Liver (tissue), 9 donors: ENCODE results near the gene CITED4. TPM values are rescaled to one million over a fixed set of nuclear protein-coding genes. Genes with fewer than 3 reads are reported as not detected.

Experiments used
- DNase-seq: peaks from one replicate; pipeline ENCODE4 v3.0.0-alpha.2; 2017; ENCODE audit warnings: low spot score
- H3K27ac ChIP-seq, 2 donors: one replicate each; pipeline ENCODE4 v1.7.0; 2013; ENCODE audit warnings: inconsistent platforms in 2 of 2, low read length in 2 of 2, control low read depth in 1 of 2, low read depth in 1 of 2, mild to moderate bottlenecking in 1 of 2
- H3K27me3 ChIP-seq, 4 donors: one replicate each; pipeline versions ENCODE4 v1.6.1 to v1.7.0; 2013; ENCODE audit warnings: low read length in 3 of 4, inconsistent platforms in 1 of 4, mild to moderate bottlenecking in 1 of 4, moderate library complexity in 1 of 4; ENCODE audit not compliant: control insufficient read depth in 4 of 4, insufficient read depth in 4 of 4
- H3K36me3 ChIP-seq, 4 donors: one replicate each; pipeline versions ENCODE4 v1.6.1 to v1.7.0; 2013; ENCODE audit warnings: low read length in 3 of 4, mild to moderate bottlenecking in 3 of 4, low read depth in 1 of 4, moderate library complexity in 1 of 4; ENCODE audit not compliant: control insufficient read depth in 4 of 4, insufficient read depth in 3 of 4
- H3K4me1 ChIP-seq, 4 donors: one replicate each; pipeline versions ENCODE4 v1.6.1 to v1.7.0; 2013; ENCODE audit warnings: low read length in 3 of 4, mild to moderate bottlenecking in 3 of 4, moderate library complexity in 1 of 4; ENCODE audit not compliant: control insufficient read depth in 4 of 4, insufficient read depth in 4 of 4
- H3K4me3 ChIP-seq, 3 donors: one replicate each; pipeline versions ENCODE4 v1.6.1 to v1.7.0; 2013; ENCODE audit warnings: low read length in 3 of 3, control low read depth in 1 of 3, low read depth in 1 of 3, mild to moderate bottlenecking in 1 of 3
- H3K9ac ChIP-seq, 2 donors: one replicate each; pipeline ENCODE4 v1.7.0; 2013; ENCODE audit warnings: low read length in 2 of 2, mild to moderate bottlenecking in 2 of 2, moderate library complexity in 2 of 2, control low read depth in 1 of 2, low read depth in 1 of 2
- H3K9me3 ChIP-seq, 4 donors: one replicate each; pipeline versions ENCODE4 v1.6.1 to v1.7.0; 2013; ENCODE audit warnings: low read length in 3 of 4; ENCODE audit not compliant: control insufficient read depth in 4 of 4
- ATF3 ChIP-seq: IDR thresholded peaks from 2 replicates; pipeline ENCODE4 v1.6.1; 2016; ENCODE audit warnings: antibody characterized with exemption
- EGR1 ChIP-seq, 2 donors: IDR thresholded peaks; 2 replicates each; pipeline ENCODE4 v1.6.1; 2016 to 2018; ENCODE audit warnings: antibody characterized with exemption in 2 of 2, low read depth in 2 of 2
- FOXA1 ChIP-seq: IDR thresholded peaks from 2 replicates; pipeline ENCODE4 v1.6.1; 2016; ENCODE audit warnings: antibody characterized with exemption
- FOXA2 ChIP-seq: IDR thresholded peaks from 2 replicates; pipeline ENCODE4 v1.6.1; 2016; ENCODE audit warnings: antibody characterized with exemption
- GABPA ChIP-seq, 2 donors: IDR thresholded peaks in 1 of 2; conservative IDR thresholded peaks in 1 of 2; 2 replicates each; pipeline ENCODE4 v1.6.1; 2016; ENCODE audit warnings: antibody characterized with exemption in 2 of 2, mild to moderate bottlenecking in 1 of 2, moderate library complexity in 1 of 2
- HNF4A ChIP-seq, 2 donors: conservative IDR thresholded peaks; 2 replicates each; pipeline ENCODE4 v1.6.1; 2016; ENCODE audit warnings: antibody characterized with exemption in 2 of 2, mild to moderate bottlenecking in 2 of 2
- HNF4G ChIP-seq: IDR thresholded peaks from 2 replicates; pipeline ENCODE4 v1.6.1; 2016; ENCODE audit warnings: antibody characterized with exemption
- JUND ChIP-seq, 2 donors: IDR thresholded peaks; 2 replicates each; pipeline ENCODE4 v1.6.1; 2016; ENCODE audit warnings: antibody characterized with exemption in 2 of 2
- MAX ChIP-seq: IDR thresholded peaks from 2 replicates; pipeline ENCODE4 v1.6.1; 2016; ENCODE audit warnings: antibody characterized with exemption
- NR2F2 ChIP-seq: IDR thresholded peaks from 2 replicates; pipeline ENCODE4 v1.6.1; 2016; ENCODE audit warnings: antibody characterized with exemption
- RAD21 ChIP-seq, 2 donors: IDR thresholded peaks; 2 replicates each; pipeline ENCODE4 v1.6.1; 2016; ENCODE audit warnings: antibody characterized with exemption in 2 of 2, mild to moderate bottlenecking in 2 of 2
- RXRA ChIP-seq, 2 donors: IDR thresholded peaks; 2 replicates each; pipeline ENCODE4 v1.6.1; 2017 to 2018; ENCODE audit warnings: antibody characterized with exemption in 2 of 2, mild to moderate bottlenecking in 1 of 2
- SP1 ChIP-seq: IDR thresholded peaks from 2 replicates; pipeline ENCODE4 v1.6.1; 2018; ENCODE audit warnings: antibody characterized with exemption, mild to moderate bottlenecking
- TAF1 ChIP-seq: conservative IDR thresholded peaks from 2 replicates; pipeline ENCODE4 v1.6.1; 2016; ENCODE audit warnings: antibody characterized with exemption, mild to moderate bottlenecking
- YY1 ChIP-seq: IDR thresholded peaks from 2 replicates; pipeline ENCODE4 v1.6.1; 2016; ENCODE audit warnings: antibody characterized with exemption, mild to moderate bottlenecking
- ZBTB33 ChIP-seq: IDR thresholded peaks from 2 replicates; pipeline ENCODE4 v1.6.1; 2016; ENCODE audit warnings: antibody characterized with exemption
- WGBS: extraction: QIAGEN DNeasy Blood & Tissue Kit; methylation state at CpG from one replicate; pipeline ENCODE4 v1.1.7; 2013; 5-methylcytosine and 5-hydroxymethylcytosine counted together
- polyA plus RNA-seq, 2 donors: library from polyadenylated mRNA; stranded (reverse) in 1 of 2; unstranded in 1 of 2; fragments of 200-250 nt in 1 of 2; fragments of >200 nt in 1 of 2; fragmentation: Nextera tagmentation in 1 of 2; extraction: Ambion mirVana in 1 of 2; gene quantifications; one replicate each; pipeline versions ENCODE4 v1.2.1 to v1.2.3, GENCODE V29; 2013 to 2015
- total RNA-seq, 2 donors: library from RNA; depleted of rRNA; stranded (reverse); fragments of >200 nt; gene quantifications; one replicate each; pipeline ENCODE4 v1.2.3, GENCODE V29; 2014
- TF ChIP-seq, protein P1 (sequence below): IDR thresholded peaks from 2 replicates; pipeline ENCODE4 v1.6.1; 2016; ENCODE audit warnings: antibody characterized with exemption, mild to moderate bottlenecking
- TF ChIP-seq, protein P2 (sequence below): fragments of 150-350 bp; IDR thresholded peaks from 2 replicates; pipeline ENCODE4 v1.5.1; 2017; ENCODE audit warnings: improper control_type of control experiment, low read depth, low read length; ENCODE audit not compliant: missing input control
- donor health status: healthy.
- donor health status: healthy.
- donor health status: healthy.
- donor health status: healthy.
- donor health status: healthy.

Gene CITED4
- total and polyA plus RNA-seq, 4 donors, result 1.4 to 9.9 (median 5.2) TPM

DNA sequence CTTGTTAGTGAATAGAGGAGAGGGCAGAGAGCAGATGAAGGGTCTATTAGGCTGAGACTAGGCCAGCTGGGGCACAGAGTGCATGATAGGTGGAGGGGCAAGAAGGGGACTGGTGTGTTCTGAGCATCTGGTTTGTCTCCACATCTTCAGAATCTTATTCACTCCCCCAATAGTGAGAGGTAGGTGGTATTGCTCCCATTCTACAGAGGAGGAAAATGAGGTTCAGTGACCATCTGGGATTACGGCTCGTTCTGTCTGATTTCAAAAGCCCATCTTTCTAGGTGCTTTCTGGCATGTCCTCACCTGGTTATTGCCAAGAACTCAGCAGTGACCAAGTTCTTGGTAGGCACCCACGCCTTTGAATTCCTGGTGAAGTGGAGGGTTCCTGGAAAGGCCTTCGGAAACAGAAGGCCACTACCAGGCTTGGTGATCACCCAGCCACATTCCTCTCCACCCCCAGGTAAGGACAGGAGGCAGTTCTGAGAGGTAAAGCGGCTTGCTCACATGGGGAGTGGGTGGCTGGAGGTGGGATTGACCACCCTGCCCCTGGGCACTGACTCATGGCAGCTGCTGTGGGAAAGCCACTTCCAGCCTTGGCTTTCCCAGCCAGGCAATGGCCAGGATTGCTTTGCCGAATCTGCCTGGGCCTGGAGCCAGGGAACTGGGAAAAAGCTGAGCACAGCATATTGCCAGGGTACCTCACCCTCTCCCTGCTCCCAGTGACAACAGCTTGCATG lies 18.8 kb upstream of the CITED4 start:
- Histone ChIP-seq H3K4me1 (peaks cover 3 to 4% (median 4%) of the 10 kb centered on the region in 4 donors), H3K36me3 (no peaks in the 10 kb centered on the region), H3K9me3 (peaks cover 0 to 2% (median 0%) of the 10 kb centered on the region in 4 donors), H3K4me3 (no peak overlapping the region), H3K27me3 (no peaks in the 10 kb centered on the region), H3K27ac (no peak overlapping the region), H3K9ac (no peak overlapping the region)
- 77% methylated on average over 6 of the region's 6 CpGs for WGBS
- TF ChIP-seq, protein P1, sequence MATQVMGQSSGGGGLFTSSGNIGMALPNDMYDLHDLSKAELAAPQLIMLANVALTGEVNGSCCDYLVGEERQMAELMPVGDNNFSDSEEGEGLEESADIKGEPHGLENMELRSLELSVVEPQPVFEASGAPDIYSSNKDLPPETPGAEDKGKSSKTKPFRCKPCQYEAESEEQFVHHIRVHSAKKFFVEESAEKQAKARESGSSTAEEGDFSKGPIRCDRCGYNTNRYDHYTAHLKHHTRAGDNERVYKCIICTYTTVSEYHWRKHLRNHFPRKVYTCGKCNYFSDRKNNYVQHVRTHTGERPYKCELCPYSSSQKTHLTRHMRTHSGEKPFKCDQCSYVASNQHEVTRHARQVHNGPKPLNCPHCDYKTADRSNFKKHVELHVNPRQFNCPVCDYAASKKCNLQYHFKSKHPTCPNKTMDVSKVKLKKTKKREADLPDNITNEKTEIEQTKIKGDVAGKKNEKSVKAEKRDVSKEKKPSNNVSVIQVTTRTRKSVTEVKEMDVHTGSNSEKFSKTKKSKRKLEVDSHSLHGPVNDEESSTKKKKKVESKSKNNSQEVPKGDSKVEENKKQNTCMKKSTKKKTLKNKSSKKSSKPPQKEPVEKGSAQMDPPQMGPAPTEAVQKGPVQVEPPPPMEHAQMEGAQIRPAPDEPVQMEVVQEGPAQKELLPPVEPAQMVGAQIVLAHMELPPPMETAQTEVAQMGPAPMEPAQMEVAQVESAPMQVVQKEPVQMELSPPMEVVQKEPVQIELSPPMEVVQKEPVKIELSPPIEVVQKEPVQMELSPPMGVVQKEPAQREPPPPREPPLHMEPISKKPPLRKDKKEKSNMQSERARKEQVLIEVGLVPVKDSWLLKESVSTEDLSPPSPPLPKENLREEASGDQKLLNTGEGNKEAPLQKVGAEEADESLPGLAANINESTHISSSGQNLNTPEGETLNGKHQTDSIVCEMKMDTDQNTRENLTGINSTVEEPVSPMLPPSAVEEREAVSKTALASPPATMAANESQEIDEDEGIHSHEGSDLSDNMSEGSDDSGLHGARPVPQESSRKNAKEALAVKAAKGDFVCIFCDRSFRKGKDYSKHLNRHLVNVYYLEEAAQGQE, result no peak
- TF ChIP-seq ATF3, result no peak
- no peak for TF ChIP-seq HNF4G
- TF ChIP-seq RAD21 (IDR thresholded peaks at IDR 0.05), result no peak
- TF ChIP-seq FOXA1, result no peak
- DNase-seq, result no peak

GRCh38 chr1:40879482-40880175 lies 17.5 kb upstream of the CITED4 start:
- Histone ChIP-seq H3K9ac (no peak overlapping the region), H3K27me3 (no peaks in the 10 kb centered on the region), H3K36me3 (no peaks in the 10 kb centered on the region), H3K4me1 (peaks cover 3 to 8% (median 4%) of the 10 kb centered on the region in 4 donors), H3K27ac (no peak overlapping the region), H3K9me3 (peaks cover 0 to 2% (median 0%) of the 10 kb centered on the region in 4 donors), H3K4me3 (no peak overlapping the region)
- no peak for TF ChIP-seq MAX
- TF ChIP-seq EGR1 (IDR thresholded peaks at IDR 0.05; ENCODE audit: low read depth in 2 of 2), result no peak
- TF ChIP-seq NR2F2, result no peak
- TF ChIP-seq, protein P1, result no peak
- no peak for TF ChIP-seq ATF3
- TF ChIP-seq GABPA (IDR thresholded peaks at IDR 0.05 in 1 of 2, conservative IDR thresholded peaks at IDR 0.05 in 1 of 2), result no peak
- TF ChIP-seq RXRA (IDR thresholded peaks at IDR 0.05), result no peak
- TF ChIP-seq HNF4G, result no peak
- TF ChIP-seq SP1, result no peak
- no peak for TF ChIP-seq JUND (IDR thresholded peaks at IDR 0.05)
- no peak for TF ChIP-seq FOXA2
- TF ChIP-seq RAD21 (IDR thresholded peaks at IDR 0.05), result no peak
- no peak for TF ChIP-seq YY1
- no peak for TF ChIP-seq ZBTB33
- TF ChIP-seq, protein P2, sequence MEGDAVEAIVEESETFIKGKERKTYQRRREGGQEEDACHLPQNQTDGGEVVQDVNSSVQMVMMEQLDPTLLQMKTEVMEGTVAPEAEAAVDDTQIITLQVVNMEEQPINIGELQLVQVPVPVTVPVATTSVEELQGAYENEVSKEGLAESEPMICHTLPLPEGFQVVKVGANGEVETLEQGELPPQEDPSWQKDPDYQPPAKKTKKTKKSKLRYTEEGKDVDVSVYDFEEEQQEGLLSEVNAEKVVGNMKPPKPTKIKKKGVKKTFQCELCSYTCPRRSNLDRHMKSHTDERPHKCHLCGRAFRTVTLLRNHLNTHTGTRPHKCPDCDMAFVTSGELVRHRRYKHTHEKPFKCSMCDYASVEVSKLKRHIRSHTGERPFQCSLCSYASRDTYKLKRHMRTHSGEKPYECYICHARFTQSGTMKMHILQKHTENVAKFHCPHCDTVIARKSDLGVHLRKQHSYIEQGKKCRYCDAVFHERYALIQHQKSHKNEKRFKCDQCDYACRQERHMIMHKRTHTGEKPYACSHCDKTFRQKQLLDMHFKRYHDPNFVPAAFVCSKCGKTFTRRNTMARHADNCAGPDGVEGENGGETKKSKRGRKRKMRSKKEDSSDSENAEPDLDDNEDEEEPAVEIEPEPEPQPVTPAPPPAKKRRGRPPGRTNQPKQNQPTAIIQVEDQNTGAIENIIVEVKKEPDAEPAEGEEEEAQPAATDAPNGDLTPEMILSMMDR, result no peak
- no peak for TF ChIP-seq FOXA1
- no peak for TF ChIP-seq HNF4A (conservative IDR thresholded peaks at IDR 0.05)
- no peak for TF ChIP-seq TAF1
- WGBS, result 92% methylated on average over 11 of the region's 11 CpGs
- DNase-seq, result no peak
